HG03354 (cell line): ENCODE measurements around the gene CYP2W1.

Source experiments
- ATAC-seq: cut with Tn5 transposase; IDR thresholded peaks from one replicate; pipeline ENCODE4 v1.9.1; 2021; ENCODE audit warnings: mild to moderate bottlenecking; ENCODE audit not compliant: unreplicated experiment, poor library complexity, severe bottlenecking

The CYP2W1 gene

DNA sequence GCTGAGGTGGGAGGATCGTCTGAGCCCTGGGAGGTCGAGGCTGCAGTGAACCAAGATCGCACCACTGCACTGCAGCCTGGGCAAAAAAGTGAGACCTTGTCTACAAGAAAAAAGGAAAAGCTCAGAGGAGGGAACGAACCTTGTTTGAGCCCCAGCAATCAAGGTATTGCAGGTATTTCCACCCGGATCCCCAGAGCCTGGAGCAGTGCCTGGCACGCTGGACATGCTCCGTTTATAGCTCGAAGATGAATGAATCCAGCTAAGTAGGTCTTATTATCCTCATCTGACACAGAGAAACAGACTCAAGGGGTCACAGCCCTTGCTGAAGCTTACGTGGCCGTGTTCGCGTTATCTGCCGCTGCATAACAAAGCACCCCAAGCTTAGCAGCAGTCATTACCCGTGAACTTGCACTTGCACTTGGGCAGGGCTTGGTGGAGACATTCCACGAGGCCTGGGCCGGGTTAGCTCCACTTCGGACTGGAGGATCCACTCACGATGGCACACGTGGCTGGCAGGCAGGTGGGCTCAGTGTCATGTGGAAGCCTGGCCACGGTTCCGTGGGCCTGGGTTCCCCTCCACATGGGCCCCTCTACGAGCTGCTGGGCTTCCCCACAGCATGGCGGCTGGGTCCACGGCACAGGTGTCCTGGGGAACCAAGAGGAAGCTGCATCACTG lies 4.4 kb upstream of the CYP2W1 start:
- no peak for ATAC-seq

GRCh38 chr7:979151-979550 lies 3.8 kb upstream of the CYP2W1 start:
- ATAC-seq = no peak

DNA sequence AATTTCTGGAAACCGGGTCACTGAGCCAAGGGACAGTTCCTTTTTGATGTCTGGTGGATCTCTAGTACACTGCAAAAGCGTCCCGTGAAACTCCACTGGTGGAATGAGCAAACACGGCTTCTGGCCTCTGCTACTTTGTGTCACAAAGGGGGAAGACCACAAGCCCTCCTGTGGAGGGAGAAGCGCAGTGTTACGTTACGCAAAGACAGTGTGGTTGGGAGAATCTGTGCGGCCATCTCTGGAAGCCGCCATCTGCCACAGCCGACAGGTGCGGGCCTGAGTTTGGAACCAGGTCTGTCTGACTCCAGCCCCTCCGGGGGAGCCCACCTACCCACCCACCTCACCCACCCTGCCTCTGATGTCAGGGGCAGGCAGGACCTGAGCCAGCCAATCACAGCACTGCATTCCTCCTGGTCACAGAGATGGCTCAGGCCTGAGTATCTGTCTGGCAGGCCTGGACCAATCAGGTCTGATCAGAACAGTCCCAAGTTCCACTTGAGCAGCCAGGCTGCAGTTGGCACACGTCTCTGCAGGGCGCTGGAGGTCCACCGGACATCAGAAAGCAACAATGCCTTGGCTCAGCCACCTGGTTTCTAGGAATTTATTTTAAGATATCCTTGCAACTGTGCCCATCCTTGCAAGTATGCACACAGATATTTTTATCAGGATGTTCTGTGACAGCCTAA lies 3.0 kb upstream of the CYP2W1 start:
- ATAC-seq = no peak

DNA sequence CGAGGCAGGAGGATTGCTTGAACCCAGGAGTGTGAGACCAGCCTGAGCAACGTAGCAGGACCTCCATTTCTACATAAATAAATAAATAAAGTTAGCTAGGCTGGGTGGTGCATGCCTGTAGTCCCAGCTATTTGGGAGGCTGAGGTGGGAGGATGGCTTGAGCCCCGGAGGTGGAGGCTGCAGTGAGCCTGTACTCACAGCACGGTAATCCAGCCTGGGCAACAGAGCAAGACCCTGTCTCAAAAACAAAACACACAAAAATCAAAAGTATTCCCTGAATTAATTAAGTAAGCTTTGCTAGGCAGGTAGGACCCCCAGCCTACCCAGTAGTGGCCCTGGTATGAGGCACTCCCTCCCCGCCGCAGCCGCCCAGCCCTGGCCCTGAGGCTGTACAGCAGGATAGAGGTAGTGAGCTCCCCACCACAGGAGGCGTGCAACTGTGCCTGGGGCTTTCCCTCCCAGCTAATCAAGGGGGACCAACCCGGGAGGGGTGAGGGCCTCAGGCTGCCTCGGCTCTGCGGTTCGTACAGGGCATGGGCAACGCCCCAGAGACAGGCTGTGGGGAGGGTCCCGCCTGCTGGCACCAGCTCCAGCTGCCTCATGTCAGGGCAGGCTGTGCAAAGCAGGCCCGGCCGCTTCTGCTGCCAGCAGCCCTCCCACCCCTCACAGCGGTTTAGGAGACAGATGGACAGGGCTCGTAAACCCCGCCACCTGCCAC lies 1.0 kb upstream of the CYP2W1 start:
- no peak for ATAC-seq

DNA sequence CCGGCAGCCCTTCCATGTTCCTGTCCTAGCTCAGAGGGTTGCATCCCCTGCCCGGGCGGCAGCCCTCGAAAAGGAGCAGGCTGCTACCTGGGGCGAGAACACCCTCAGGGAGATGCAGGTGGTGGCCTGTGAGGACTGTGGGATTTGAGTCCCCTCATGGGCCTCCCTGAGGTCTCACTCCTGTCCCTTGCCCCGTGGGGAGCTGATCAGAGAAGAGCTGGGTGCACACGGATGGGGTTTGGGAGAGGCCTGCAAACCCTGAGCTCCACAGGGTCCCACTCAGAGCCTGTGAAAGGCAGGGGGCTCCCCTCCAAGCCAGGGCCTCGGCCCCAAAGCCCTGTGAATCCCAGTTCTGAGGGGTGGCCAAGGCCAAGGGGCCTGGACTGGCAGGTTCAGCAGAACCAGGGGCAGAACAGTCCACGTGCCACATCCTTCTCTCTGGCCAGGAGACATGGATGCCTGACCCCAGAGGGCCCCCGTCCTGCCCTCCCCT lies 424 bp upstream of the CYP2W1 start:
- ATAC-seq = no peak

- ATAC-seq = no peak
Observed at GRCh38 chr7:983616-984071, 663 bp downstream of the CYP2W1 start.

- ATAC-seq = no peak
Observed at GRCh38 chr7:984361-985126, 1.6 kb downstream of the CYP2W1 start.

DNA sequence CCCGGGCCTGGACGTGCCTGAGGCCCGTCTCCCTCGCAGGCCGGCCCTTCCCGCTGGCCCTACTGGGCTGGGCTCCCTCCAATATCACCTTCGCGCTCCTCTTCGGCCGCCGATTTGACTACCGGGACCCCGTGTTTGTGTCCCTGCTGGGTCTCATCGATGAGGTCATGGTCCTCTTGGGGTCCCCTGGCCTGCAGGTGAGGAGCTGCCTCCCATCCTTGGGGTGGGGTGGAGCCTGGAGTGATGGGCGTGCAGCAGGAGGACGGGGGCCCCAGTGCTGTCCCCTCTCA lies 2.1 kb downstream of the CYP2W1 start:
- no peak for ATAC-seq

- ATAC-seq = no peak
Observed at GRCh38 chr7:985915-986741, 3.1 kb downstream of the CYP2W1 start.

- no peak for ATAC-seq
Observed at GRCh38 chr7:986766-987751, 4.1 kb downstream of the CYP2W1 start.

DNA sequence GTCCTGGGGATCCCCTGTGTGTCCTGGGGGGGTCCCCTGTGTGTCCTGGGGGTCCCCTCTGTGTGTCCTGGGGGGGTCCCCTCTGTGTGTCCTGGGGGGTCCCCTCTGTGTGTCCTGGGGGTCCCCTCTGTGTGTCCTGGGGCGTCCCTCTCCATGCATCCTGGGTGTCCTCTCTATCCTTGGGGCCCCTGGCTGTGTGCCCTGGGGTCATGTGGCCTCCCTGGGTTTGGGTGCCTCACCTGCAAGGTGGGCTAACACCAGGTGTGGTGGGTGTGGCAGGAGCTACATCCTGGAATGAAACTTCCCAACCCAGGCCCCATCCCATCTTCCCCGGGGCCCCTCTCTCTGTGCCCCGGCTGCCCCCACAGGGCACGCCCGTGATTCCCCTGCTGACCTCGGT lies 4.9 kb downstream of the CYP2W1 start:
- ATAC-seq = no peak

DNA sequence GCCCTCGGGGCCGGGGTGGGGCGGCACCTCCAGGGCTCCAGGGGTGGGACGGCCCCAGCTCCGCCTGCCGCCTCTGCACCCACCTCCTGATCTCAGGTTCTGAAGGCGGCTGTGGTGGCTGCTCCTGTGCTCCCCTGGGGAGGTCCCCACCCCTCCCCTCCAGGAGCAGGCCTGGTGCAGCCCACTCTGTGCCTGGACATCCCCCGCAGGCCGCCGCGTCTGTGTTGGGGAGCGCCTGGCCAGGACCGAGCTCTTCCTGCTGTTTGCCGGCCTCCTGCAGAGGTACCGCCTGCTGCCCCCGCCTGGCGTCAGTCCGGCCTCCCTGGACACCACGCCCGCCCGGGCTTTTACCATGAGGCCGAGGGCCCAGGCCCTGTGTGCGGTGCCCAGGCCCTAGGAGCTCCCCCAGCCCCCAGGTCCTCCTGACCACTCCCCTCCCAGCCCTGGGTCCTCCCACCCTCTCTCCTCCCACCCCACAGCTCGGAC lies 5.5 kb downstream of the CYP2W1 start:
- ATAC-seq = no peak

DNA sequence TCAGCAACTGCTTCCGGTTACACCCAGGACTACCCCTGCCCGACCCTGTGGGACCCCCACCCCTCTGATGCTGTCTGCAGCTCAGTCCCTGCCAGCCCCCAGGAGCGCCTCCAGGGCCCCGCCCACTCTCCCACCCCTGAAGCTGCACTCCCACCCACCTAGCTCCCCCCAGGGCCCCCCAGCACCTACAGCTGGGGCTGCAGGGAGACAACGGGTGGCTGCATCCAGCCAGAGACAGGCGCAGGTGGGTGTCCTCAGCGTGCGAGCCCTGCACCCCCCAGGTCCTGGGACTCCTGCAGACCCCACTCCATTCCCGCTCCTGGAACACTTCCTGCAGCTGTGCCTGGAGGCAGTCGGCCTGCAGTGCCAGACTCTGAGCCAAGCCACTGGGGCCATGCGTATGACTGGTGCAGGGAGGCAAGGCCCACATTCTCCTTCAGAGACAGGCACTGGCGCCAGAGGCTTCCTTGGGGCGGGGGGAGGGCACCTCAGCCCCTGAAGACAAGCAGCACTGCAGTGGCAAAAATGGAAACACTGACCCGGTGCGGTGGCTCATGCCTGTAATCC lies 6.1 kb downstream of the CYP2W1 start:
- ATAC-seq = no peak

- ATAC-seq = no peak
Observed at GRCh38 chr7:990352-990932, 7.5 kb downstream of the CYP2W1 start.

DNA sequence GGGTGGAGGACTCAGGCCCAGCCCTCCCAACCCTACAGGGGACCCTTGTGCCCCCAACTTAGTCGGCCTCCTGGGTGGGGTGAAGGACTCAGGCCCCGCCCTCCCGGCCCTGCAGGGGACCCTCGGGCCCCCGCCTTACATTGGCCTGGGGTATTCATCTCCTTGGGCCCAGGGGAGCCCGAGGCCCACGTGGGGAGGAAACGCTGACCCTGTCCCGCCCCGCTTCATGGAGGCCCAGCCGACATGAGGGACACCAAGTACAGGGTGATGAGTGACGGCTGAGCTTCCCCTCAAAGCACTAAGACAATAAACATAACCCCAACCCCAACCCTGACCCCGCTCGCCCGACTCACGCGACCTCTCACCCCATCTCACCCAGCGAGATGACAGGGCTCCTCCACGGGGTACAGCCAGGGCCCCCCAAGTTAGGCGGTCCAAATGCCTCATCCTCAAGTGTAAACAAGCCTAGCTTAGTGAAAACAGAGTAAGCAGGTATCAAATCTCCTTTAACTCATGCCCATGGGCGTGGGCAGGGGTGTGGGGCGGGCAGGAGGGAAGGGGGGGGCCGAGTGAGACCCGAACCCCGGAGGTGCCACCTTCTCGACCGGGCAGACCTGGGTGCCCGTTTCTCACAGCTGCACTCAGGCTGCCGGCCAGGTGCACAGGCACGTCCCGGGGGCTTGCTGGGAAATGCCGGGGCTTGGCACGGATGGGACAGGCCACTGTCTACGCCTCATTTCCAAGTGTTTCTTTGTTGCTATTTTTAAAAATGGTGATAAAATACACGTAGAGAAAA lies 8.2 kb downstream of the CYP2W1 start:
- ATAC-seq = no peak

GRCh38 chr7:991729-992656 lies 9.0 kb downstream of the CYP2W1 start:
- no peak for ATAC-seq
